B cell (primary cell): ENCODE results near the gene ZBTB47. TPM values are rescaled to one million over a fixed set of nuclear protein-coding genes. Genes with fewer than 3 reads are reported as not detected.

Source experiments
- ATAC-seq: fragments of 200-7000 bp; cut with Tn5 transposase; one replicate; pipeline ENCODE4 v1.10.0; 2021; ENCODE audit warnings: low read depth, mild to moderate bottlenecking, moderate number of reproducible peaks, moderate library complexity
- CTCF ChIA-PET: fragments of 350-600 bp; sonication (Branson Sonifier 250); formaldehyde crosslinking; loops from one replicate; lab custom pipeline; 2021; ENCODE audit warnings: antibody characterized with exemption, inconsistent platforms; lab: Charles Lee
- POLR2A ChIA-PET: fragments of 350-600 bp; sonication (Branson Sonifier 250); formaldehyde crosslinking; loops from one replicate; lab custom pipeline; 2021; ENCODE audit warnings: antibody characterized with exemption; lab: Charles Lee
- DNase-seq: peaks from one replicate; pipeline ENCODE4 v3.0.0; 2013
- H2AFZ ChIP-seq: 2 replicates; pipeline ENCODE4 v1.6.1; 2012; ENCODE audit warnings: mild to moderate bottlenecking, low read depth, low read length; ENCODE audit not compliant: insufficient read depth, poor library complexity, severe bottlenecking
- H3K27ac ChIP-seq, 2 donors: 1 replicate in 1 of 2; 2 replicates in 1 of 2; pipeline ENCODE4 v1.5.1; 2012 to 2013; ENCODE audit warnings: low read length in 2 of 2, mild to moderate bottlenecking in 2 of 2, moderate library complexity in 1 of 2
- H3K27me3 ChIP-seq, 4 experiments: fragments of 200-600 bp in 1 of 4; sonication (generic) in 1 of 4; replicated peaks in 1 of 4; 1 replicate in 2 of 4; 2 replicates in 2 of 4; pipeline versions ENCODE4 v1.6.1 to v1.7.0; 2013 to 2016; ENCODE audit warnings: low read length in 3 of 4, mild to moderate bottlenecking in 2 of 4, mixed read lengths in 1 of 4, moderate library complexity in 1 of 4; ENCODE audit not compliant: insufficient read depth in 4 of 4, control insufficient read depth in 3 of 4; ENCODE audit errors: control extremely low read depth in 1 of 4
- H3K36me3 ChIP-seq, 2 experiments: replicated peaks in 1 of 2; 1 replicate in 1 of 2; 2 replicates in 1 of 2; pipeline versions ENCODE4 v1.6.1 to v1.7.1; 2013; ENCODE audit warnings: low read length in 1 of 2; ENCODE audit not compliant: insufficient read depth in 2 of 2, control insufficient read depth in 1 of 2; ENCODE audit errors: control extremely low read depth in 1 of 2, extremely low read depth in 1 of 2
- H3K4me1 ChIP-seq, 2 donors: fragments of 200-600 bp in 1 of 2; sonication (generic) in 1 of 2; 1 replicate in 1 of 2; 2 replicates in 1 of 2; pipeline versions ENCODE4 v1.5.1 to v1.6.1; 2013 to 2017; ENCODE audit warnings: low read length in 2 of 2; ENCODE audit not compliant: control insufficient read depth in 2 of 2, insufficient read depth in 2 of 2
- H3K4me2 ChIP-seq: replicated peaks from 2 replicates; pipeline ENCODE3; 2012; ENCODE audit warnings: mild to moderate bottlenecking, low read depth, low read length; ENCODE audit not compliant: poor library complexity, severe bottlenecking
- H3K4me3 ChIP-seq, 5 experiments: fragments of 200-600 bp in 1 of 5; sonication (generic) in 1 of 5; 1 replicate in 3 of 5; 2 replicates in 2 of 5; pipeline versions ENCODE4 v1.5.1 to v1.7.0; 2011 to 2016; ENCODE audit warnings: low read length in 4 of 5, mild to moderate bottlenecking in 4 of 5, low read depth in 2 of 5, control low read depth in 1 of 5, moderate library complexity in 1 of 5; ENCODE audit not compliant: insufficient read depth in 1 of 5; ENCODE audit errors: control extremely low read depth in 1 of 5, extremely low read depth in 1 of 5
- H3K79me2 ChIP-seq: fragments of 200-600 bp; sonication (generic); one replicate; pipeline ENCODE4 v1.6.0; 2016; ENCODE audit warnings: low read length; ENCODE audit not compliant: control insufficient read depth, insufficient read depth
- H3K9ac ChIP-seq: fragments of 200-600 bp; sonication (generic); 2 replicates; pipeline ENCODE4 v1.6.1; 2017; ENCODE audit warnings: mild to moderate bottlenecking, low read length, moderate library complexity
- H3K9me3 ChIP-seq, 3 donors: one replicate each; pipeline versions ENCODE4 v1.6.1 to v1.7.1; 2013; ENCODE audit warnings: low read length in 2 of 3; ENCODE audit not compliant: control insufficient read depth in 2 of 3, insufficient read depth in 1 of 3; ENCODE audit errors: control extremely low read depth in 1 of 3
- H4K20me1 ChIP-seq: 2 replicates; pipeline ENCODE4 v1.6.0; 2012; ENCODE audit warnings: mild to moderate bottlenecking, low read length; ENCODE audit not compliant: insufficient read depth, control insufficient read depth, poor library complexity, severe bottlenecking
- H3K27ac Mint-ChIP-seq: one replicate; pipeline ENCODE4 v1.8.0; 2021; ENCODE audit warnings: mixed read lengths
- H3K27me3 Mint-ChIP-seq: one replicate; pipeline ENCODE4 v1.8.0; 2021; ENCODE audit warnings: mixed read lengths
- H3K4me1 Mint-ChIP-seq: one replicate; pipeline ENCODE4 v1.8.0; 2021; ENCODE audit warnings: mixed read lengths
- H3K4me3 Mint-ChIP-seq: one replicate; pipeline ENCODE4 v1.8.0; 2021; ENCODE audit warnings: mixed read lengths
- H3K9me3 Mint-ChIP-seq: one replicate; pipeline ENCODE4 v1.8.0; 2022; ENCODE audit warnings: mixed read lengths; ENCODE audit not compliant: insufficient read depth
- EZH2 ChIP-seq: IDR thresholded peaks from 2 replicates; pipeline ENCODE4 v1.6.1; 2012; ENCODE audit warnings: borderline replicate concordance, low read depth, mild to moderate bottlenecking, moderate library complexity, low read length; ENCODE audit not compliant: insufficient read depth, poor library complexity, severe bottlenecking
- WGBS: methylation state at CpG from one replicate; pipeline ENCODE4 v1.1.5; 2013; ENCODE audit warnings: missing lambda C conversion rate; ENCODE audit not compliant: insufficient coverage; 5-methylcytosine and 5-hydroxymethylcytosine counted together
- intact Hi-C: fragments of 100-400 bp; cut with micrococcal nuclease; formaldehyde crosslinking; loops from one replicate; pipeline ENCODE4 v1.10.0; 2022
- polyA plus RNA-seq: library from polyadenylated mRNA; depleted of rRNA; stranded (reverse); fragments of >200 nt; gene quantifications from 2 replicates; pipeline ENCODE4 v1.2.3, GENCODE V29; 2012
- total RNA-seq, 2 donors: library from RNA; stranded (reverse); fragments of 120-200 nt in 1 of 2; gene quantifications; 1 replicate in 1 of 2; 2 replicates in 1 of 2; pipeline versions ENCODE4 v1.2.3 to v1.2.4, GENCODE V29; 2013 to 2022
- TF ChIP-seq, protein P1 (sequence below): fragments of 200-600 bp; IDR thresholded peaks from one replicate; pipeline ENCODE4 v1.8.0; 2022; ENCODE audit warnings: antibody characterized with exemption, mild to moderate bottlenecking

The ZBTB47 gene
- total and polyA plus RNA-seq, 2 donors (not counting 1 experiment from before 2014, with no cell fraction given), result 0.34 to 1.6 TPM

DNA sequence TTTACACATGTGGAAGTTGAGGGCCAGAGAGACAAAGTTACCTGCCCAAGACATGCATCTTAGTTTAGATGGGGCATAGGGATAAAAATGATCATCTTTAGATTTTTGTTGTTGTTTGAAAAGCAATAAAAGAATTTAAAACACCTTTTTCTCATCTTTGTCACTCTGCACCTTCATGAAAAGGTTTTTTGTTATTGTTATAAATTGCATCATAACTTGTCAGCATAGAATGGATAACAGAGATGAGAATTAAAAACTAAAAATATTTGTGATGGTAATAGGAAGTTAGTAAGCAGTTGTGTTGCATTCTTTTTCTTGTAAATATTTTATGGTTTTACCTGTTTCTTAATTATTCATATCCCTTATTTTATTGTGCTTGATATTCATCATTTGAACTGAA, 13.4 kb upstream of the ZBTB47 start:
- H3K36me3 ChIP-seq, result peaks cover 21 to 89% of the 10 kb centered on the region in 2 experiments
- H3K27me3 ChIP-seq, result no peaks in the 10 kb centered on the region
- no peak for TF ChIP-seq EZH2
- TF ChIP-seq, protein P1, sequence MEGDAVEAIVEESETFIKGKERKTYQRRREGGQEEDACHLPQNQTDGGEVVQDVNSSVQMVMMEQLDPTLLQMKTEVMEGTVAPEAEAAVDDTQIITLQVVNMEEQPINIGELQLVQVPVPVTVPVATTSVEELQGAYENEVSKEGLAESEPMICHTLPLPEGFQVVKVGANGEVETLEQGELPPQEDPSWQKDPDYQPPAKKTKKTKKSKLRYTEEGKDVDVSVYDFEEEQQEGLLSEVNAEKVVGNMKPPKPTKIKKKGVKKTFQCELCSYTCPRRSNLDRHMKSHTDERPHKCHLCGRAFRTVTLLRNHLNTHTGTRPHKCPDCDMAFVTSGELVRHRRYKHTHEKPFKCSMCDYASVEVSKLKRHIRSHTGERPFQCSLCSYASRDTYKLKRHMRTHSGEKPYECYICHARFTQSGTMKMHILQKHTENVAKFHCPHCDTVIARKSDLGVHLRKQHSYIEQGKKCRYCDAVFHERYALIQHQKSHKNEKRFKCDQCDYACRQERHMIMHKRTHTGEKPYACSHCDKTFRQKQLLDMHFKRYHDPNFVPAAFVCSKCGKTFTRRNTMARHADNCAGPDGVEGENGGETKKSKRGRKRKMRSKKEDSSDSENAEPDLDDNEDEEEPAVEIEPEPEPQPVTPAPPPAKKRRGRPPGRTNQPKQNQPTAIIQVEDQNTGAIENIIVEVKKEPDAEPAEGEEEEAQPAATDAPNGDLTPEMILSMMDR, result no peak
- no peak overlapping the region for H2AFZ ChIP-seq
- no peaks in the 10 kb centered on the region for H3K79me2 ChIP-seq
- no peak overlapping the region for H3K9ac ChIP-seq
- DNase-seq, result no peak
- H3K27ac ChIP-seq, result no peak overlapping the region
- Mint-ChIP-seq H3K4me1 (no peaks in the 10 kb centered on the region), H3K27me3 (no peaks in the 10 kb centered on the region), H3K27ac (no peak overlapping the region), H3K4me3 (no peak overlapping the region), H3K9me3 (no peaks in the 10 kb centered on the region)
- CTCF ChIA-PET, result interaction anchor here (0.9 kb wide), 1 partner anchor 11 kb away, joined by 3 read pairs; no protein-coding TSS in a partner anchor
- POLR2A ChIA-PET, result no interaction called here
- no peaks in the 10 kb centered on the region for H4K20me1 ChIP-seq
- intact Hi-C loops, result no loop called here
- ATAC-seq, result no peak
- H3K9me3 ChIP-seq, result no peaks in the 10 kb centered on the region
- H3K4me3 ChIP-seq, result no peak overlapping the region
- no peak overlapping the region for H3K4me2 ChIP-seq
- no peaks in the 10 kb centered on the region for H3K4me1 ChIP-seq

DNA sequence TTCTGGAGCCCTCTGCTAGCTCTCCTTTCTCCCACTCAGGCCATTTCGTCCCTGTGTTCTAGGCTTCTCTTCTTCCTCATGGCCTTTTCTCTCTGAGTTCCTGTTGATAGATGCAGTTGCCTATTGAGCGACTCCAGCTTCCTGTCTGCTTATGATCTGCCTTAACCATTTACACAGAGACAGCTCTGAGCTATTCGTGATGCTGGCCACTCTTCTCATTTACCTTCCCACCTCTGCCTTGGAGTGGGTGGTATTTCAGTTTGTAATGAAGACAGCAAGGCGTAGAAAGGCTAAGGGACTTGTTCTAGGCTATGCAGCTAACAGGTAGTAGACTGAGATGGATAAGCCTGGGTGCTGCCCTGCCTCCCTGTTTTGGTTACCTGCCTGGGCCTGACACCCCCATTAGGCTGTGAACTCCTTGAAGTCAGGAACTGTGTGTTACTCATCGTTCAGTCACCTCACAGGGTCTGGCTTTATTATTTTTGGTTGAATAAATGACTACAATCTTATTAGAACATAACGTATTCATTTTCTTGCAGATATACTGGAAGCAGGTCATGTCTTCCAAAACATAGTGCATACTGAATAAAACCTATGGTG, 12.6 kb upstream of the ZBTB47 start:
- intact Hi-C loops, result no loop called here
- Histone ChIP-seq H3K4me1 (no peaks in the 10 kb centered on the region), H3K9ac (no peak overlapping the region), H3K9me3 (no peaks in the 10 kb centered on the region), H4K20me1 (no peaks in the 10 kb centered on the region), H3K27ac (no peak overlapping the region), H2AFZ (no peak overlapping the region), H3K36me3 (peaks cover 20 to 86% of the 10 kb centered on the region in 2 experiments), H3K79me2 (no peaks in the 10 kb centered on the region), H3K27me3 (no peaks in the 10 kb centered on the region), H3K4me3 (no peak overlapping the region), H3K4me2 (no peak overlapping the region)
- CTCF ChIA-PET, result no interaction called here
- no peak for TF ChIP-seq EZH2
- TF ChIP-seq, protein P1, result no peak
- no peak for ATAC-seq
- no peak for DNase-seq
- Mint-ChIP-seq H3K27ac (no peak overlapping the region), H3K27me3 (no peaks in the 10 kb centered on the region), H3K4me3 (no peak overlapping the region), H3K4me1 (no peaks in the 10 kb centered on the region), H3K9me3 (no peaks in the 10 kb centered on the region)
- WGBS, result 100% methylated on average over 1 of the region's 6 CpGs
- POLR2A ChIA-PET, result no interaction called here
